ENCODE measurements around the gene ICOS. TPM values are rescaled to one million over a fixed set of nuclear protein-coding genes. Genes with fewer than 3 reads are reported as not detected.

Gene ICOS
- total and polyA plus RNA-seq, 2 of the 4 experiments (the other 2 are of a cell fraction), result not detected

DNA sequence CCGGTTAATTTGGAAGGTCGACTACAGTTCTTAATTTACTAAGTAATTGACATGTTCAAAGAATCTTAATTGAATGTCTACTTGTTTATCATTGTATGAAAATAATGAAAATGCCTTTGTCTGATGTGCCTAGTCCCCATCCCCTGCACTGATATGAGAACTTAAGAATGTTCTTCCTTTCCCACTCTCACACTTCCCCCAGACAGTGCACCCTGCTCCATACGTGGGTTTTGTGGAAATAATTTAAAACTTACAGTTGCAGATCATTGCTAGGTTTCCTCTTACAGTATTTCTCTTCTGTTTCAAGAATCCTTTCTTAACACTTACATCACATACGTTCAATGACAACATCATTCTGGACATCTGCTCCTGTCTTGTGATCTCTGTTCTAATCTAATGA, 3.5 kb downstream of the ICOS start:
- H3K23ac ChIP-seq (ENCODE audit: low read depth, low read length), result no peak overlapping the region
- H4K8ac ChIP-seq (ENCODE audit: low read depth in 2 of 2, low read length in 2 of 2), result no peak overlapping the region
- H3K4me3 ChIP-seq (ENCODE audit: insufficient read depth, low read depth, low read length), result no peak overlapping the region
- intact Hi-C loops (cut with micrococcal nuclease), result no loop called here
- no peak overlapping the region for H2BK20ac ChIP-seq (ENCODE audit: low read depth, low read length)
- H2AFZ ChIP-seq (replicated peaks; ENCODE audit: low read length, poor library complexity), result no peak overlapping the region
- no peak overlapping the region for H3K14ac ChIP-seq (replicated peaks; ENCODE audit: low read depth, low read length)
- no peak overlapping the region for H3K4ac ChIP-seq (ENCODE audit: low read depth, low read length)
- DNase-seq (no peak), ATAC-seq (ENCODE audit: low read depth) (no peak)
- no peak overlapping the region for H3K9ac ChIP-seq (ENCODE audit: low read depth, low read length)
- ChIA-PET CTCF (no interaction called here), POLR2A (ENCODE audit: unreplicated experiment) (no interaction called here)
- H3K9me1 ChIP-seq (ENCODE audit: insufficient read depth, low read length), result no peaks in the 10 kb centered on the region
- WGBS, 2 experiments (ENCODE audit: extremely low coverage in 2 of 2, insufficient read length in 1 of 2), result no CpG with 5 or more reads among the region's 4 CpGs
- no peak overlapping the region for H2AK5ac ChIP-seq (ENCODE audit: low read depth, low read length)
- H4K5ac ChIP-seq (ENCODE audit: low read depth, low read length), result no peak overlapping the region
- H2AK9ac ChIP-seq (replicated peaks; ENCODE audit: low read depth, low read length, poor library complexity), result no peak overlapping the region
- H2BK15ac ChIP-seq (ENCODE audit: low read depth, low read length), result no peak overlapping the region
- no peaks in the 10 kb centered on the region for H3K36me3 ChIP-seq (ENCODE audit: control insufficient read depth, insufficient read depth, low read length)
- no peak overlapping the region for H3K27ac ChIP-seq (ENCODE audit: insufficient read depth, low read length)
- no peak overlapping the region for H4K91ac ChIP-seq (ENCODE audit: insufficient read depth, low read depth, low read length)
- H3K18ac ChIP-seq (ENCODE audit: low read depth, low read length), result no peak overlapping the region
- no TSS peak for BruUV-seq (replicated peaks)
- H3K56ac ChIP-seq (ENCODE audit: extremely low read depth, insufficient read depth, low read length), result no peak overlapping the region
- no peak overlapping the region for H2BK120ac ChIP-seq (ENCODE audit: low read depth, low read length)
- no peak overlapping the region for H2BK5ac ChIP-seq (ENCODE audit: low read depth, low read length, poor library complexity, severe bottlenecking)
- TF ChIP-seq BHLHE40 (IDR thresholded peaks at IDR 0.05; ENCODE audit: low read depth, low read length), result no peak
- TF ChIP-seq, protein P1, sequence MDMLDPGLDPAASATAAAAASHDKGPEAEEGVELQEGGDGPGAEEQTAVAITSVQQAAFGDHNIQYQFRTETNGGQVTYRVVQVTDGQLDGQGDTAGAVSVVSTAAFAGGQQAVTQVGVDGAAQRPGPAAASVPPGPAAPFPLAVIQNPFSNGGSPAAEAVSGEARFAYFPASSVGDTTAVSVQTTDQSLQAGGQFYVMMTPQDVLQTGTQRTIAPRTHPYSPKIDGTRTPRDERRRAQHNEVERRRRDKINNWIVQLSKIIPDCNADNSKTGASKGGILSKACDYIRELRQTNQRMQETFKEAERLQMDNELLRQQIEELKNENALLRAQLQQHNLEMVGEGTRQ (IDR thresholded peaks at IDR 0.05; ENCODE audit: low read depth, low read length), result no peak
- TF ChIP-seq RAD21 (IDR thresholded peaks at IDR 0.05; ENCODE audit: low read length), result no peak
- TF ChIP-seq SMC3 (IDR thresholded peaks at IDR 0.05; ENCODE audit: low read depth, low read length), result no peak
- no peak for TF ChIP-seq MAFK (IDR thresholded peaks at IDR 0.05; ENCODE audit: low read depth, low read length)
- no peak for TF ChIP-seq CEBPB (IDR thresholded peaks at IDR 0.05; ENCODE audit: low read depth, low read length)
- TF ChIP-seq MAZ (IDR thresholded peaks at IDR 0.05; ENCODE audit: borderline replicate concordance, low read depth, low read length), result no peak
- TF ChIP-seq, protein P2, sequence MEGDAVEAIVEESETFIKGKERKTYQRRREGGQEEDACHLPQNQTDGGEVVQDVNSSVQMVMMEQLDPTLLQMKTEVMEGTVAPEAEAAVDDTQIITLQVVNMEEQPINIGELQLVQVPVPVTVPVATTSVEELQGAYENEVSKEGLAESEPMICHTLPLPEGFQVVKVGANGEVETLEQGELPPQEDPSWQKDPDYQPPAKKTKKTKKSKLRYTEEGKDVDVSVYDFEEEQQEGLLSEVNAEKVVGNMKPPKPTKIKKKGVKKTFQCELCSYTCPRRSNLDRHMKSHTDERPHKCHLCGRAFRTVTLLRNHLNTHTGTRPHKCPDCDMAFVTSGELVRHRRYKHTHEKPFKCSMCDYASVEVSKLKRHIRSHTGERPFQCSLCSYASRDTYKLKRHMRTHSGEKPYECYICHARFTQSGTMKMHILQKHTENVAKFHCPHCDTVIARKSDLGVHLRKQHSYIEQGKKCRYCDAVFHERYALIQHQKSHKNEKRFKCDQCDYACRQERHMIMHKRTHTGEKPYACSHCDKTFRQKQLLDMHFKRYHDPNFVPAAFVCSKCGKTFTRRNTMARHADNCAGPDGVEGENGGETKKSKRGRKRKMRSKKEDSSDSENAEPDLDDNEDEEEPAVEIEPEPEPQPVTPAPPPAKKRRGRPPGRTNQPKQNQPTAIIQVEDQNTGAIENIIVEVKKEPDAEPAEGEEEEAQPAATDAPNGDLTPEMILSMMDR (conservative IDR thresholded peaks at IDR 0.05; ENCODE audit: low read depth, low read length), result no peak
- no peak for TF ChIP-seq POLR2A (IDR thresholded peaks at IDR 0.05; ENCODE audit: low read depth, low read length)
- no peak for TF ChIP-seq NFE2L2 (IDR thresholded peaks at IDR 0.05; ENCODE audit: low read depth, low read length)
- TF ChIP-seq, protein P3, sequence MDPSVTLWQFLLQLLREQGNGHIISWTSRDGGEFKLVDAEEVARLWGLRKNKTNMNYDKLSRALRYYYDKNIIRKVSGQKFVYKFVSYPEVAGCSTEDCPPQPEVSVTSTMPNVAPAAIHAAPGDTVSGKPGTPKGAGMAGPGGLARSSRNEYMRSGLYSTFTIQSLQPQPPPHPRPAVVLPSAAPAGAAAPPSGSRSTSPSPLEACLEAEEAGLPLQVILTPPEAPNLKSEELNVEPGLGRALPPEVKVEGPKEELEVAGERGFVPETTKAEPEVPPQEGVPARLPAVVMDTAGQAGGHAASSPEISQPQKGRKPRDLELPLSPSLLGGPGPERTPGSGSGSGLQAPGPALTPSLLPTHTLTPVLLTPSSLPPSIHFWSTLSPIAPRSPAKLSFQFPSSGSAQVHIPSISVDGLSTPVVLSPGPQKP (IDR thresholded peaks at IDR 0.05; ENCODE audit: borderline replicate concordance, low read depth, low read length), result no peak
- TF ChIP-seq RFX5 (IDR thresholded peaks at IDR 0.05; ENCODE audit: low read depth, low read length), result no peak
- TF ChIP-seq CHD1 (IDR thresholded peaks at IDR 0.05; ENCODE audit: low read depth, low read length), result no peak
- TF ChIP-seq RCOR1 (IDR thresholded peaks at IDR 0.05; ENCODE audit: insufficient replicate concordance, low read length), result no peak
- TF ChIP-seq FOS (IDR thresholded peaks at IDR 0.05; ENCODE audit: low read depth, low read length), result no peak
- no peak for TF ChIP-seq MXI1 (IDR thresholded peaks at IDR 0.05; ENCODE audit: borderline replicate concordance, low read depth, low read length)
- H3K4me2 ChIP-seq (ENCODE audit: low read depth, low read length), result no peak overlapping the region
- dilution Hi-C loops (cut with HindIII; ENCODE audit: low sequenced_read_pairs, unreplicated experiment), result no loop called here
- in situ Hi-C loops (cut with MboI; ENCODE audit: low sequenced_read_pairs), result no loop called here
- peaks cover 8% of the 10 kb centered on the region for H3K27me3 ChIP-seq (ENCODE audit: control insufficient read depth, insufficient read depth, low read length)
- no peaks in the 10 kb centered on the region for H3K79me1 ChIP-seq (ENCODE audit: low read depth in 1 of 2, low read length in 2 of 2)
- no peaks in the 10 kb centered on the region for H4K20me1 ChIP-seq (ENCODE audit: insufficient read depth, low read length)
- no peaks in the 10 kb centered on the region for H3K4me1 ChIP-seq (ENCODE audit: control insufficient read depth, insufficient read depth, low read length)
- H3K9me3 ChIP-seq (ENCODE audit: control insufficient read depth, insufficient read depth, low read length), result no peaks in the 10 kb centered on the region

All from IMR-90 (cell line).